ENCODE results near the gene EGLN3. TPM values are rescaled to one million over a fixed set of nuclear protein-coding genes. Genes with fewer than 3 reads are reported as not detected.
A peak's percentile ranks its signal among the peaks of the same experiment; 100 is the strongest.

Gene EGLN3
- total RNA-seq, 1 experiment from 2014 or later, result 0.54 TPM

GRCh38 chr14:33932033-33932432 is 18.8 kb downstream of the EGLN3 start:
- BruUV-seq (replicated peaks), result no TSS peak
- POLR2A ChIA-PET, result interaction anchor here (1.2 kb wide), 1 partner anchor 15 kb away, joined by 3 read pairs; no protein-coding TSS in a partner anchor
- Mint-ChIP-seq H3K4me3 (ENCODE audit: unreplicated experiment) (no peak overlapping the region), H3K36me3 (ENCODE audit: insufficient read depth, unreplicated experiment) (no peaks in the 10 kb centered on the region), H3K4me1 (ENCODE audit: insufficient read depth, unreplicated experiment) (no peaks in the 10 kb centered on the region), H3K9me3 (ENCODE audit: unreplicated experiment) (no peaks in the 10 kb centered on the region), H3K27ac (ENCODE audit: low read depth, unreplicated experiment) (no peak overlapping the region), H3K27me3 (ENCODE audit: insufficient read depth, unreplicated experiment) (no peaks in the 10 kb centered on the region)
- intact Hi-C loops (cut with micrococcal nuclease), result no loop called here
- DNase-seq (ENCODE audit: unreplicated experiment), result no peak
- TF ChIP-seq, protein P1, sequence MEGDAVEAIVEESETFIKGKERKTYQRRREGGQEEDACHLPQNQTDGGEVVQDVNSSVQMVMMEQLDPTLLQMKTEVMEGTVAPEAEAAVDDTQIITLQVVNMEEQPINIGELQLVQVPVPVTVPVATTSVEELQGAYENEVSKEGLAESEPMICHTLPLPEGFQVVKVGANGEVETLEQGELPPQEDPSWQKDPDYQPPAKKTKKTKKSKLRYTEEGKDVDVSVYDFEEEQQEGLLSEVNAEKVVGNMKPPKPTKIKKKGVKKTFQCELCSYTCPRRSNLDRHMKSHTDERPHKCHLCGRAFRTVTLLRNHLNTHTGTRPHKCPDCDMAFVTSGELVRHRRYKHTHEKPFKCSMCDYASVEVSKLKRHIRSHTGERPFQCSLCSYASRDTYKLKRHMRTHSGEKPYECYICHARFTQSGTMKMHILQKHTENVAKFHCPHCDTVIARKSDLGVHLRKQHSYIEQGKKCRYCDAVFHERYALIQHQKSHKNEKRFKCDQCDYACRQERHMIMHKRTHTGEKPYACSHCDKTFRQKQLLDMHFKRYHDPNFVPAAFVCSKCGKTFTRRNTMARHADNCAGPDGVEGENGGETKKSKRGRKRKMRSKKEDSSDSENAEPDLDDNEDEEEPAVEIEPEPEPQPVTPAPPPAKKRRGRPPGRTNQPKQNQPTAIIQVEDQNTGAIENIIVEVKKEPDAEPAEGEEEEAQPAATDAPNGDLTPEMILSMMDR (IDR thresholded peaks at IDR 0.05; ENCODE audit: unreplicated experiment), result no peak
- CTCF ChIA-PET, result interaction anchor here (0.6 to 0.7 kb wide), 2 partner anchors 62 to 391 kb away, joined by 3 read pairs; no protein-coding TSS in a partner anchor

DNA sequence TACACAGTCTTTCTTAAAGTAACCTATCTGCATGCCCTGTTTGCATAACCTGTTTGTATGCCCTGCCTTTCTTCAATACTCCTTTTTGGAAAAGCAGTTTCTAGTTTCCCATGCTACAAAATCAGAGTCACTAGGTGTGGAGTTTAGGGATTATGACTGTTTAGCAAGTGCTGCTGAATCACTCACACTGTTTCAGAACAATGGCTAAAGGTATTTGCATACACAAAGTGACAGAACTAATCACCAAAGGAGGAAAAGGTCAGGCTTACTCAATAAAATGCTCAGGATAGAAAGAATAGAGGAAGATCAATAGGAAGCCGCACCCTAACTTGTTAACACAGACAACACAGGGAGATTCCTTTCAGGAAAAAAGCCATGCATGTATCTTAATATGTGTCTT is 19.4 kb downstream of the EGLN3 start:
- H3K9me3 Mint-ChIP-seq (ENCODE audit: unreplicated experiment), result no peaks in the 10 kb centered on the region
- no TSS peak for BruUV-seq (replicated peaks)
- intact Hi-C loops (cut with micrococcal nuclease), result no loop called here
- no peaks in the 10 kb centered on the region for H3K4me1 Mint-ChIP-seq (ENCODE audit: insufficient read depth, unreplicated experiment)
- POLR2A ChIA-PET, result no interaction called here
- DNase-seq (ENCODE audit: unreplicated experiment), result no peak
- TF ChIP-seq, protein P1 (IDR thresholded peaks at IDR 0.05; ENCODE audit: unreplicated experiment), result no peak
- H3K27me3 Mint-ChIP-seq (ENCODE audit: insufficient read depth, unreplicated experiment), result no peaks in the 10 kb centered on the region
- H3K27ac Mint-ChIP-seq (ENCODE audit: low read depth, unreplicated experiment), result no peak overlapping the region
- no peak overlapping the region for H3K4me3 Mint-ChIP-seq (ENCODE audit: unreplicated experiment)
- no peaks in the 10 kb centered on the region for H3K36me3 Mint-ChIP-seq (ENCODE audit: insufficient read depth, unreplicated experiment)
- CTCF ChIA-PET, result interaction anchor here (0.6 kb wide), 1 partner anchor 61 kb away, joined by 3 read pairs; no protein-coding TSS in a partner anchor

DNA sequence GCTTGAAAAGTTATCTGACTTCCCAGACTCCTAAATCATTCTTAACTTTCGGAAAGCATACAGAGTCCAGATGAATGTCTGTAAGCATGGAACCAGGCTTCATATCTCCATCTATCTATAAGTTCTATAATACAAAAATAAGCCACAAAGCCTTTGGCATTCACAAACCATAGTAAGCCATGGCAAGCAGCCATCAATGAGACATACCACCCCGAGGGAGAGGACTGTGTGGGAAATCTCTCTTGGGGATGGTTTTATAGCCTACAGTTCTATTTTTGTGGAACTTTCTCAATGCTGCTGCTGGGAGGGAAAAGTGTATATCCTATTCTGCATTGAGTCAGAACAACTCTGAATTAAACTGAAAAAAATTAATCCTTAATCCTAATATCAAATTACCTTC is 20.4 kb downstream of the EGLN3 start:
- ChIA-PET CTCF (interaction anchor here (0.6 kb wide), 1 partner anchor 108 kb away, joined by 3 read pairs; no protein-coding TSS in a partner anchor), POLR2A (no interaction called here)
- H3K4me1 Mint-ChIP-seq (ENCODE audit: insufficient read depth, unreplicated experiment), result no peaks in the 10 kb centered on the region
- H3K9me3 Mint-ChIP-seq (ENCODE audit: unreplicated experiment), result no peaks in the 10 kb centered on the region
- DNase-seq (ENCODE audit: unreplicated experiment), result peak; percentile 55
- H3K4me3 Mint-ChIP-seq (ENCODE audit: unreplicated experiment), result no peak overlapping the region
- intact Hi-C loops (cut with micrococcal nuclease), result no loop called here
- no peak overlapping the region for H3K27ac Mint-ChIP-seq (ENCODE audit: low read depth, unreplicated experiment)
- TF ChIP-seq, protein P1 (IDR thresholded peaks at IDR 0.05; ENCODE audit: unreplicated experiment), result no peak
- no peaks in the 10 kb centered on the region for H3K27me3 Mint-ChIP-seq (ENCODE audit: insufficient read depth, unreplicated experiment)
- no TSS peak for BruUV-seq (replicated peaks)
- no peaks in the 10 kb centered on the region for H3K36me3 Mint-ChIP-seq (ENCODE audit: insufficient read depth, unreplicated experiment)

- DNase-seq (ENCODE audit: unreplicated experiment), result no peak
- no peaks in the 10 kb centered on the region for H3K27me3 Mint-ChIP-seq (ENCODE audit: insufficient read depth, unreplicated experiment)
- no peak overlapping the region for H3K27ac Mint-ChIP-seq (ENCODE audit: low read depth, unreplicated experiment)
- CTCF ChIA-PET, result interaction anchor here (0.6 kb wide), 1 partner anchor 109 kb away, joined by 3 read pairs; no protein-coding TSS in a partner anchor
- H3K4me1 Mint-ChIP-seq (ENCODE audit: insufficient read depth, unreplicated experiment), result no peaks in the 10 kb centered on the region
- no peaks in the 10 kb centered on the region for H3K9me3 Mint-ChIP-seq (ENCODE audit: unreplicated experiment)
- H3K36me3 Mint-ChIP-seq (ENCODE audit: insufficient read depth, unreplicated experiment), result no peaks in the 10 kb centered on the region
- intact Hi-C loops (cut with micrococcal nuclease), result no loop called here
- TF ChIP-seq, protein P1 (IDR thresholded peaks at IDR 0.05; ENCODE audit: unreplicated experiment), result no peak
- POLR2A ChIA-PET, result no interaction called here
- no TSS peak for BruUV-seq (replicated peaks)
- no peak overlapping the region for H3K4me3 Mint-ChIP-seq (ENCODE audit: unreplicated experiment)
These were observed 21.0 kb downstream of the EGLN3 start for GRCh38 chr14:33929799-33930408.
